Superior temporal gyrus (tissue), 1 donor: ENCODE results near the gene NDST1.

ENCODE experiments used
- DNase-seq: peaks from one replicate; pipeline ENCODE4 v3.0.0-alpha.2; 2016; ENCODE audit errors: extremely low spot score

Gene NDST1

GRCh38 chr5:150489360-150490295, 18.3 kb upstream of the NDST1 start:
- DNase-seq: peak; percentile 85

- no peak for DNase-seq
These were observed 17.6 kb upstream of the NDST1 start for GRCh38 chr5:150490296-150490669.

- DNase-seq: no peak
These were observed 17.2 kb upstream of the NDST1 start for GRCh38 chr5:150490754-150491153.

GRCh38 chr5:150491876-150492275, 16.1 kb upstream of the NDST1 start:
- DNase-seq: no peak

GRCh38 chr5:150492621-150493020, 15.3 kb upstream of the NDST1 start:
- no peak for DNase-seq

GRCh38 chr5:150496098-150496497, 11.8 kb upstream of the NDST1 start:
- no peak for DNase-seq

- DNase-seq: no peak
These were observed 11.4 kb upstream of the NDST1 start for GRCh38 chr5:150496534-150496933.

- DNase-seq: peak; percentile 84
These were observed 10.5 kb upstream of the NDST1 start for GRCh38 chr5:150497274-150497988.

- DNase-seq: no peak
These were observed 10.0 kb upstream of the NDST1 start for GRCh38 chr5:150497989-150498317.

GRCh38 chr5:150498501-150498900, 9.4 kb upstream of the NDST1 start:
- peak; percentile 65 for DNase-seq

GRCh38 chr5:150498971-150499370, 9.0 kb upstream of the NDST1 start:
- DNase-seq: no peak

- no peak for DNase-seq
These were observed 8.4 kb upstream of the NDST1 start for GRCh38 chr5:150499437-150499956.

- no peak for DNase-seq
These were observed 7.5 kb upstream of the NDST1 start for GRCh38 chr5:150500328-150500841.

- peak; percentile 86 for DNase-seq
These were observed 7.0 kb upstream of the NDST1 start for GRCh38 chr5:150500905-150501304.

GRCh38 chr5:150502106-150502505, 5.8 kb upstream of the NDST1 start:
- DNase-seq: no peak

- no peak for DNase-seq
These were observed 5.1 kb upstream of the NDST1 start for GRCh38 chr5:150502847-150503246.

- DNase-seq: no peak
These were observed 4.5 kb upstream of the NDST1 start for GRCh38 chr5:150503386-150503785.

- DNase-seq: peak; percentile 72
These were observed 3.8 kb upstream of the NDST1 start for GRCh38 chr5:150503977-150504620.

- no peak for DNase-seq
These were observed 2.9 kb upstream of the NDST1 start for GRCh38 chr5:150505041-150505511.

GRCh38 chr5:150505816-150506215, 2.1 kb upstream of the NDST1 start:
- DNase-seq: no peak

GRCh38 chr5:150506571-150507473, 1.1 kb upstream of the NDST1 start:
- no peak for DNase-seq
